GM12878 (cell line): ENCODE measurements around the gene ZNF407. TPM values are rescaled to one million over a fixed set of nuclear protein-coding genes. Genes with fewer than 3 reads are reported as not detected.

Source experiments
- ATAC-seq: fragments of 200-7000 bp; cut with Tn5 transposase; 3 replicates; pipeline ENCODE4 v1.9.1; 2020; ENCODE audit warnings: mild to moderate bottlenecking, moderate library complexity
- BruUV-seq: library from RNA; stranded (reverse); fragments of 400-500 nt; replicated peaks from 2 replicates; lab custom pipeline; 2021; lab: Mats Ljungman, UMichigan
- CTCF ChIA-PET: fragments of 300-600 bp; sonication (Branson Sonifier 250); formaldehyde crosslinking; extraction: SDS; loops from one replicate; lab custom pipeline; 2021; ENCODE audit warnings: inconsistent platforms; lab: Yijun Ruan, JAX
- POLR2A ChIA-PET: fragments of 350-600 bp; formaldehyde crosslinking; extraction: SDS; loops from one replicate; lab custom pipeline; 2021; ENCODE audit warnings: inconsistent platforms; lab: Charles Lee
- RAD21 ChIA-PET: fragments of 300-600 bp; sonication (Branson Sonifier 250); formaldehyde crosslinking; loops from one replicate; lab custom pipeline; 2023; ENCODE audit warnings: antibody characterized with exemption; ENCODE audit not compliant: unreplicated experiment; lab: Charles Lee
- SMC1A ChIA-PET: fragments of 300-600 bp; sonication (Branson Sonifier 250); formaldehyde crosslinking; loops from one replicate; lab custom pipeline; 2023; ENCODE audit not compliant: unreplicated experiment, uncharacterized antibody; lab: Charles Lee
- DNase-seq: peaks from one replicate; pipeline ENCODE4 v3.0.0-alpha.2; 2011; ENCODE audit warnings: low read depth, low spot score
- FAIRE-seq: peaks from 3 replicates; lab custom pipeline; 2011; peaks lifted over from hg19 to GRCh38; lab: Jason Lieb, UNC
- H2AFZ ChIP-seq: 2 replicates; pipeline ENCODE4 v1.6.0; 2011; ENCODE audit warnings: low read depth, low read length, control low read depth; ENCODE audit not compliant: control insufficient read depth
- H3K27ac ChIP-seq: 2 replicates; pipeline ENCODE4 v1.5.1; 2011; ENCODE audit warnings: control low read depth; ENCODE audit not compliant: control insufficient read depth, insufficient read depth
- H3K27me3 ChIP-seq, 2 experiments: replicated peaks in 1 of 2; 2 replicates each; pipeline versions ENCODE4 v1.6.0 to v1.6.1; 2011; ENCODE audit warnings: low read length in 1 of 2; ENCODE audit not compliant: control insufficient read depth in 2 of 2, insufficient read depth in 2 of 2
- H3K36me3 ChIP-seq, 2 experiments: 2 replicates each; pipeline ENCODE4 v1.5.1; 2011; ENCODE audit warnings: low read length in 1 of 2; ENCODE audit not compliant: control insufficient read depth in 2 of 2, insufficient read depth in 2 of 2
- H3K4me1 ChIP-seq: 2 replicates; pipeline ENCODE4 v1.6.1; 2011; ENCODE audit warnings: mild to moderate bottlenecking, low read length, moderate library complexity, mixed read lengths; ENCODE audit not compliant: control insufficient read depth, insufficient read depth
- H3K4me2 ChIP-seq: 2 replicates; pipeline ENCODE4 v1.6.0; 2011; ENCODE audit warnings: control low read depth; ENCODE audit not compliant: control insufficient read depth, insufficient read depth
- H3K4me3 ChIP-seq: fragments of 200-600 bp; sonication (generic); 2 replicates; pipeline ENCODE4 v1.5.1; 2016
- H3K79me2 ChIP-seq: 2 replicates; pipeline ENCODE4 v1.6.0; 2011; ENCODE audit warnings: low read length; ENCODE audit not compliant: control insufficient read depth, insufficient read depth
- H3K9ac ChIP-seq: 2 replicates; pipeline ENCODE4 v1.8.0; 2011; ENCODE audit warnings: low read length, control low read depth, mixed read lengths; ENCODE audit not compliant: control insufficient read depth, insufficient read depth
- H3K9me3 ChIP-seq: replicated peaks from 3 replicates; pipeline ENCODE4 v1.5.1; 2011; ENCODE audit warnings: mild to moderate bottlenecking, low read length; ENCODE audit not compliant: control insufficient read depth, insufficient read depth
- H4K20me1 ChIP-seq: 2 replicates; pipeline ENCODE4 v1.6.0; 2011; ENCODE audit not compliant: control insufficient read depth, insufficient read depth
- BCL11A ChIP-seq: IDR thresholded peaks from 2 replicates; pipeline ENCODE4 v1.6.1; 2011; ENCODE audit warnings: low read depth, low read length
- CUX1 ChIP-seq: IDR thresholded peaks from 2 replicates; pipeline ENCODE4 v1.6.1; 2012; ENCODE audit warnings: improper control_type of control experiment, low read depth, low read length; ENCODE audit not compliant: insufficient replicate concordance
- JUNB ChIP-seq: IDR thresholded peaks from 2 replicates; pipeline ENCODE4 v1.6.1; 2016; ENCODE audit warnings: antibody characterized with exemption, mild to moderate bottlenecking
- JUND ChIP-seq: IDR thresholded peaks from 2 replicates; pipeline ENCODE4 v1.6.1; 2012; ENCODE audit warnings: low read depth, mild to moderate bottlenecking, low read length, improper control_type of control experiment, moderate library complexity
- PRDM15 ChIP-seq: fragments of 450-650 bp; formaldehyde crosslinking; IDR thresholded peaks from 2 replicates; pipeline ENCODE4 v1.4.0; 2020; ENCODE audit warnings: mild to moderate bottlenecking, moderate library complexity
- SREBF2 ChIP-seq: IDR thresholded peaks from 2 replicates; pipeline ENCODE4 v1.6.1; 2012; ENCODE audit warnings: mild to moderate bottlenecking, low read length
- SUZ12 ChIP-seq: fragments of 200-600 bp; sonication (generic); IDR thresholded peaks from one replicate; pipeline ENCODE4 v1.6.1; 2018; ENCODE audit warnings: antibody characterized with exemption, mild to moderate bottlenecking; ENCODE audit not compliant: unreplicated experiment
- TCF12 ChIP-seq: IDR thresholded peaks from 2 replicates; pipeline ENCODE4 v1.6.1; 2011; ENCODE audit warnings: low read depth, mild to moderate bottlenecking, low read length
- ZNF217 ChIP-seq: fragments of 450-650 bp; IDR thresholded peaks from 2 replicates; pipeline ENCODE4 v1.6.1; 2017; ENCODE audit warnings: antibody characterized with exemption, mild to moderate bottlenecking
- ZZZ3 ChIP-seq: IDR thresholded peaks from 2 replicates; pipeline ENCODE4 v1.6.1; 2011; ENCODE audit warnings: low read depth; ENCODE audit not compliant: control insufficient read depth, insufficient read length
- in situ Hi-C: fragments of 300-500 bp; cut with MboI; formaldehyde crosslinking; loops from 9 replicates; pipeline ENCODE4 v1.14.3; 2018; ENCODE audit warnings: mixed read lengths
- intact Hi-C: fragments of 100-400 bp; cut with micrococcal nuclease; formaldehyde crosslinking; loops from one replicate; pipeline ENCODE4 v1.14.2; 2022; ENCODE audit not compliant: unreplicated experiment
- polyA plus RNA-seq, 11 experiments: library from polyadenylated mRNA; depleted of rRNA in 4 of 11; unstranded in 6 of 11; stranded (reverse) in 5 of 11; fragments of >200 nt; fragmentation: Nextera tagmentation in 4 of 11; fragmentation: Illumina TruSeq in 1 of 11; extraction: Ambion mirVana in 4 of 11; extraction: Trizol in 1 of 11; gene quantifications; 1 replicate in 1 of 11; 2 replicates in 10 of 11; pipeline versions ENCODE4 v1.2.1 to v1.2.3, GENCODE V29; 2011 to 2016; ENCODE audit warnings: inconsistent platforms in 2 of 11, missing spikeins in 2 of 11, low read depth in 1 of 11
- total RNA-seq, 4 experiments: library from RNA; depleted of rRNA in 3 of 4; stranded (reverse); fragments of >200 nt in 3 of 4; fragmentation: Illumina TruSeq in 1 of 4; extraction: Trizol in 1 of 4; gene quantifications; 2 replicates each; pipeline versions ENCODE4 v1.2.1 to v1.2.3, GENCODE V29; 2013 to 2021
- TF ChIP-seq, protein P1 (sequence below): fragments of 450-650 bp; IDR thresholded peaks from 2 replicates; pipeline ENCODE4 v1.6.1; 2017; ENCODE audit warnings: mild to moderate bottlenecking, moderate library complexity

Gene ZNF407
- total and polyA plus RNA-seq, 10 of the 15 experiments (the other 5 are each of a cell fraction or from before 2014, with no cell fraction given), result 0.69 to 11.6 (median 5.3) TPM

GRCh38 chr18:74849301-74849700 is 251.6 kb downstream of the ZNF407 start (continued):
- TF ChIP-seq ZZZ3 (no peak), BCL11A (no peak), SREBF2 (no peak), PRDM15 (CRISPR knock-in tag) (no peak)

DNA sequence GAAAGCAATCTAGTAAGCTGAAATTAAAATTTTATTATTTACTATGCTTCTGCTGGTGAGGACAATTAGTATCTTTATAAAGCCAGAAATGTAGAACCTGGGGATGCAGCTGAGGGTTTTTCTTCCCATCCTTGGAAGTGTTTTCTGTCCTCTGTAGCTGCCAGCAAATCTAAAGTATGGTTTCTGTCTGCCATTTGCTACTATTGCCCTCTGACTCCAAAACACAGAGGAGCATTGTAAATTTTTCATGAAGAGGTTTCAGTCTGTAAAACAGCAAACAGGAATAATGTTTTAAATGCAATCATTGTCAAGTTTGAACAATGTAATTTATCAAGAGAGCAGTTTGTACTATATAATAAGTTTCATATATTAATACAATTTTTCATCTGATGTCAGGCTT is 258.8 kb downstream of the ZNF407 start:
- no peak for FAIRE-seq
- H3K9me3 ChIP-seq, result no peaks in the 10 kb centered on the region
- ChIA-PET POLR2A (no interaction called here), SMC1A (interaction anchor here (1.3 to 1.8 kb wide), 2 partner anchors 9 to 12 kb away, joined by 3 to 6 read pairs; no protein-coding TSS in a partner anchor), RAD21 (no interaction called here), CTCF (no interaction called here)
- DNase-seq, result no peak
- in situ Hi-C loops, result no loop called here
- BruUV-seq, result no TSS peak
- H4K20me1 ChIP-seq, result no peaks in the 10 kb centered on the region
- no peak overlapping the region for H3K4me2 ChIP-seq
- intact Hi-C loops, result no loop called here
- no peak overlapping the region for H2AFZ ChIP-seq
- ATAC-seq, result no peak
- no peak overlapping the region for H3K4me3 ChIP-seq
- no peaks in the 10 kb centered on the region for H3K36me3 ChIP-seq
- H3K79me2 ChIP-seq, result no peaks in the 10 kb centered on the region
- H3K4me1 ChIP-seq, result no peaks in the 10 kb centered on the region
- H3K27me3 ChIP-seq, result no peaks in the 10 kb centered on the region
- no peak overlapping the region for H3K27ac ChIP-seq
- H3K9ac ChIP-seq, result no peak overlapping the region
- TF ChIP-seq, protein P1, sequence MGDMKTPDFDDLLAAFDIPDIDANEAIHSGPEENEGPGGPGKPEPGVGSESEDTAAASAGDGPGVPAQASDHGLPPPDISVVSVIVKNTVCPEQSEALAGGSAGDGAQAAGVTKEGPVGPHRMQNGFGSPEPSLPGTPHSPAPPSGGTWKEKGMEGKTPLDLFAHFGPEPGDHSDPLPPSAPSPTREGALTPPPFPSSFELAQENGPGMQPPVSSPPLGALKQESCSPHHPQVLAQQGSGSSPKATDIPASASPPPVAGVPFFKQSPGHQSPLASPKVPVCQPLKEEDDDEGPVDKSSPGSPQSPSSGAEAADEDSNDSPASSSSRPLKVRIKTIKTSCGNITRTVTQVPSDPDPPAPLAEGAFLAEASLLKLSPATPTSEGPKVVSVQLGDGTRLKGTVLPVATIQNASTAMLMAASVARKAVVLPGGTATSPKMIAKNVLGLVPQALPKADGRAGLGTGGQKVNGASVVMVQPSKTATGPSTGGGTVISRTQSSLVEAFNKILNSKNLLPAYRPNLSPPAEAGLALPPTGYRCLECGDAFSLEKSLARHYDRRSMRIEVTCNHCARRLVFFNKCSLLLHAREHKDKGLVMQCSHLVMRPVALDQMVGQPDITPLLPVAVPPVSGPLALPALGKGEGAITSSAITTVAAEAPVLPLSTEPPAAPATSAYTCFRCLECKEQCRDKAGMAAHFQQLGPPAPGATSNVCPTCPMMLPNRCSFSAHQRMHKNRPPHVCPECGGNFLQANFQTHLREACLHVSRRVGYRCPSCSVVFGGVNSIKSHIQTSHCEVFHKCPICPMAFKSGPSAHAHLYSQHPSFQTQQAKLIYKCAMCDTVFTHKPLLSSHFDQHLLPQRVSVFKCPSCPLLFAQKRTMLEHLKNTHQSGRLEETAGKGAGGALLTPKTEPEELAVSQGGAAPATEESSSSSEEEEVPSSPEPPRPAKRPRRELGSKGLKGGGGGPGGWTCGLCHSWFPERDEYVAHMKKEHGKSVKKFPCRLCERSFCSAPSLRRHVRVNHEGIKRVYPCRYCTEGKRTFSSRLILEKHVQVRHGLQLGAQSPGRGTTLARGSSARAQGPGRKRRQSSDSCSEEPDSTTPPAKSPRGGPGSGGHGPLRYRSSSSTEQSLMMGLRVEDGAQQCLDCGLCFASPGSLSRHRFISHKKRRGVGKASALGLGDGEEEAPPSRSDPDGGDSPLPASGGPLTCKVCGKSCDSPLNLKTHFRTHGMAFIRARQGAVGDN, result no peak
- no peak for TF ChIP-seq ZNF217
- no peak for TF ChIP-seq JUNB
- no peak for TF ChIP-seq SUZ12
- TF ChIP-seq TCF12, result no peak
- no peak for TF ChIP-seq CUX1
- TF ChIP-seq JUND, result no peak
